GM18870 (cell line): Measurements from ENCODE around the gene EVC2.
"Not testable (repeated sequence)": the region's sequence is repeated elsewhere in the genome, so short reads cannot be mapped to it uniquely, and the experiment has no call there.

ENCODE experiments used
- ATAC-seq: cut with Tn5 transposase; IDR thresholded peaks from one replicate; pipeline ENCODE4 v1.9.1; 2021; ENCODE audit warnings: moderate library complexity; ENCODE audit not compliant: unreplicated experiment

Gene EVC2

GRCh38 chr4:5746829-5747737 lies 38.7 kb upstream of the EVC2 start:
- ATAC-seq: no peak

GRCh38 chr4:5746250-5746649 lies 37.9 kb upstream of the EVC2 start:
- no peak for ATAC-seq

GRCh38 chr4:5742968-5743367 lies 34.6 kb upstream of the EVC2 start:
- no peak for ATAC-seq

GRCh38 chr4:5742388-5742787 lies 34.0 kb upstream of the EVC2 start:
- ATAC-seq: no peak

- no peak for ATAC-seq
Measured at GRCh38 chr4:5738061-5738460, 29.7 kb upstream of the EVC2 start.

GRCh38 chr4:5735463-5735862 lies 27.1 kb upstream of the EVC2 start:
- ATAC-seq: no peak

- no peak for ATAC-seq
Measured at GRCh38 chr4:5734853-5735252, 26.5 kb upstream of the EVC2 start.

GRCh38 chr4:5732158-5732557 lies 23.8 kb upstream of the EVC2 start:
- no peak for ATAC-seq

GRCh38 chr4:5730993-5731990 lies 22.9 kb upstream of the EVC2 start:
- no peak for ATAC-seq

- ATAC-seq: no peak
Measured at GRCh38 chr4:5730436-5730835, 22.1 kb upstream of the EVC2 start.

GRCh38 chr4:5728412-5728811 lies 20.1 kb upstream of the EVC2 start:
- not testable (repeated sequence) for ATAC-seq

GRCh38 chr4:5724377-5724776 lies 16.0 kb upstream of the EVC2 start:
- no peak for ATAC-seq

GRCh38 chr4:5722328-5722727 lies 14.0 kb upstream of the EVC2 start:
- ATAC-seq: no peak

GRCh38 chr4:5721923-5722322 lies 13.6 kb upstream of the EVC2 start:
- ATAC-seq: no peak

- ATAC-seq: no peak
Measured at GRCh38 chr4:5720980-5721379, 12.6 kb upstream of the EVC2 start.

- no peak for ATAC-seq
Measured at GRCh38 chr4:5720157-5720850, 11.9 kb upstream of the EVC2 start.

GRCh38 chr4:5719350-5720055 lies 11.1 kb upstream of the EVC2 start:
- no peak for ATAC-seq

- no peak for ATAC-seq
Measured at GRCh38 chr4:5718411-5718810, 10.1 kb upstream of the EVC2 start.

GRCh38 chr4:5717449-5718158 lies 9.2 kb upstream of the EVC2 start:
- ATAC-seq: no peak

- no peak for ATAC-seq
Measured at GRCh38 chr4:5716391-5716790, 8.0 kb upstream of the EVC2 start.
